HG02970 (cell line): ENCODE data around the gene KLHDC4.
"Not testable (repeated sequence)": the region's sequence is repeated elsewhere in the genome, so short reads cannot be mapped to it uniquely, and the experiment has no call there.

Experiments used
- ATAC-seq: cut with Tn5 transposase; IDR thresholded peaks from one replicate; pipeline ENCODE4 v1.9.1; 2021; ENCODE audit warnings: mild to moderate bottlenecking, moderate library complexity, moderate number of reproducible peaks; ENCODE audit not compliant: unreplicated experiment, low FRiP score

The KLHDC4 gene

GRCh38 chr16:87789437-87790291, 23.9 kb upstream of the KLHDC4 start:
- no peak for ATAC-seq

DNA sequence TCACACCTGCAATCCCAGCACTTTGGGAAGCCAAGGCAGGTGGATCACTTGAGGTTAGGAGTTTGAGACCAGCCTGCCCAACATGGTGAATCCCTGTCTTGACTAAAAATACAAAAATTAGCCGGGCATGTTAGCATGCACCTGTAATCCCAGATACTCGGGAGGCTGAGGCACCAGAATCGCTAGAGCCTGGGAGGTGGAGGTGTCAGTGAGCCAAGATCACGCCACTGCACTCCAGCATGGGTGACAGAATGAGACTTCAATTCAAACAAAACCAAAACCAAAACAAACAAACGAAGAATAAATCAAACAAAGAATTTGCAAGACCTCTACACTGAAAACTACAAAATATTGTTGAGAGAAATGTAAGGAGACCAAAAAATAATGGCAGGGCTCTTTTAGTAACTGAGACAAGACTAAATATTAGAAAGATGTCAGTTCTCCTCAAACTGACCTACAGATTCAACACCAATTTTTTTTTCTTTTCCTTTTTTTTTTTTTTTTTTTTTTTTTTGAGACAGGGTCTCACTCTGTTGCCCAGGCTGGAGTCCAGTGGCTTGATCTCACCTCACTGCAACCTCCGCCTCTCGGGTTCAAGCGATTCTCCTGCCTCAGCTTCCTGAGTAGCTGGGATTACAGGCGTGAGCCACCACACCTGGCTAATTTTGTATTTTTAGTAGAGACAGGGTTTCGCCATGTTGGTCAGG, 23.1 kb upstream of the KLHDC4 start:
- ATAC-seq, result not testable (repeated sequence)

DNA sequence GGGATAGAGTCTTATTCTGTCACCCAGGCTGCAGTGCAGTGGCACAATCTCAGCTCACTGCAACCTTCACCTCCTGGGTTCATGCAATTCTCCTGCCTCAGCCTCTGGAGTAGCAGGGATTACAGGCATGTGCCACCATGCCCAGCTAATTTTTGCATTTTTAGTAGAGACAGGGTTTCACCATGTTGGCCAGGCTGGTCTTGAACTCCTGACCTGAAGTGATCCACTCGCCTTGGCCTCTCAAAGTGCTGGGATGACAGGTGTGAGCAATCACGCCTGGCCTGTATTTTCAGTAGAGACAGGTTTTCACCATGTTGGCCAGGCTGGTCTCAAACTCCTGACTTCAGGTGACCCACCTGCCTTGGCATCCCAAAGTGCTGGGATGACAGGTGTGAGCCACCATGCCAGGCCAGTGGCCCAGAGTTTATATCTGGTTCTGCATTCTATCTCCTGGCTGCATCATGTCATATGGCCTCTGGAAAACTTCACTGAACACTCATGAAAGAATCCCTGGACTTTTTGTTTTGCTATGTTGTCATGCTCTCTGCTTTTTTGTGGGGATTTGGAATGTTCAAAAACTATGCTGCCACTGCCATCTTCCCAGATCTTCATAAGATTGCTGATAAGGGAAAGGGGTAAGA, 21.8 kb upstream of the KLHDC4 start:
- not testable (repeated sequence) for ATAC-seq

DNA sequence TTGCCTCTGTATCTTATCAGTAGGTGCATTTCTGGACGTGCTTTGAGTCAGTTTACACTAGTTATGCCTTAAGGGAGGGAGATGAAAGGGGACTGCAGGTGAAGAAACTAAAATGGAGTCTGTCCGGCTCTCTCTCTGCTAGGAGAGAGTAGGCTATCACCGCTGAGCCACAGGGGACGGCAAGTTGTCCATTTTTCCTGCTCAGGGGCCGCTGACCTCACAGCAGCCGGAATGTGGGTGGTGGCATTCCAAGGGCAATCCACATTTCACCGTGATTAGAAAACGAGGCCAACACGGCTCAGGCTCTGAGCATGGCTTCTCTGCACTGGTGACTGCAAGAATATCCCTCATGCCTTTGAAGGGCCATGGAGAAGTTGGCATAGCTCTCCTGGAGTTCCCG, 19.0 kb upstream of the KLHDC4 start:
- ATAC-seq, result no peak

GRCh38 chr16:87782033-87782432, 16.2 kb upstream of the KLHDC4 start:
- no peak for ATAC-seq

DNA sequence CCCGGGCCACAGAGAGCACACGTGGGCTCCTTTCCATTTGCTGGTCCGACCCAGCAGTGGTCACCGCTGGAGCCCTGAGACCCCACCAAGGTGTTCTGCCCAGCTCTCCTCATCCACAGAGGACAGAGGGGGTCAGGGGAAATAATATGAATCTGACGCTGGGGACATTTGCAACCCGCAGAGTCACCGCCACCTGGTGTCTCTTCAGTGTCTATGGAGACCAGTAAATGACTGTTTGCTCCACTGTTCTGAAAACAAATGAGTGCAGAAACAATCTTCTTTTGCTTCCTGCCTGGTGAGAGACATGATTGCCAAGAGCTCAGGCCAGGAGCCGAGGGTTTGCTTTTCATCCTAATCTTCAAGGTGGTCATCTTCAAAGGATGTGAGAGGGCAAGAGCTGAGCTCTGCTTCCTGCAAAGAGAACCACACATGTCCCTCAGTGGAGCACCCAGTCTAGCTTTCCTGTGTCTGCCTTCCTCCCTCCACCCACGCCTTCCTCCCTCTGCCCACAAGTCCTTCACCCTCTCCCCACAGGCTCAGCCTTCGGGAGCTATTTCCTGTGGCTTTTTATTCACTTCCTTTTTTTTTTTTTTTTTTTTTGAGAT, 14.7 kb upstream of the KLHDC4 start:
- ATAC-seq, result no peak

DNA sequence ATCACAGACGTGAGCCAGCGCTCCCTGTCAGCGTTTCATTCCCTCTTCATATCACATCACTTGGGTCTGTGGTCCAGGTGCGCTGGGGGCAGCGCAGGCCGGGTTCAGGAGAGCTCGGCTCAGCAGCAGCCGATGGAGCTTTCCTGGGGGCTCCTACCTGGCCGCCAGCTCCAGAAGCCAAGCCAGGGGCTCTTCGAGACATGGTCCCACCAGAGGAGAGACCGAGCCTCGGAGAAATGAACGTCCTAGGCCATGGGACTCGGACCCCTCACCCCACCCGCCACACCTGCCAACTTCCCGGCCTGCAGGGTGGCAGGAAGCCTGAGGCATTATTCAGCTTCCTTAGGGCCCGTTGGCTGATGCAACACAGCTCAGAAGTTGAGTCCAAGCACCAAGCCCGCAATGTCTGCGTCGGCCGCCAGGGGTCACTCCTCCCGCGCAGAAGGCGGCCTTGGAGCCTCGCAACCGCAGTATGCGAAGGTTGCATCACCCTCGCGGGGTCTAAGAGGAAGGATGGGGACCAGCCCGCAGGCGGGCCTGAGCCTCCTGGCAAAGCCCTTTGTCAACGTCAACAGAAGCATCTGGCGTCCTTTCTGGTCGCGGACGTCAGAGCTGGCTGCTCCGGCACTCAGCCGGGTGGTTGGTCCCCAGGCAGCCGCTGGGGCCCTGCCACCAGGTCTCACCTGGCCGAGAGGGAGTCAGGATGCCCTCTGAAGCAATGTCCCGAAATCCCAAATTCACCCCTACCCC, 13.2 kb upstream of the KLHDC4 start:
- peak; percentile 42 for ATAC-seq

DNA sequence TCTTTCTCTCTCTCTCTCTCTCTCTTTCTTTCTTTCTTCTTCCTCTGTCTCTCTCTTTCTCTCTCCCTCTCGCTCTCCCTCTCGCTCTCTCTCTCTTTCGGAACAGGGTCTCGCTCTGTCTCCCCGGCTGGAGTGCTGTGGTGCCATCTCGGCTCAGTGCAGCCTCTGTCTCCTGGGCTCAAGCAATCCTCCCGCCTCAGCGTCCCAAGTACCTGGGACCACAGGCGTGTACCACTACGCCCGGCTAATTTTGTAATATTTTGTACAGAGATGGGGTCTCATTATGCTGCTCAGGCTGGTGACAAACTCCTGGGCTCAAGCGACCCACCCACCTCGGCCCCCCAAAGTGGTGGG, 12.7 kb upstream of the KLHDC4 start:
- no peak for ATAC-seq

DNA sequence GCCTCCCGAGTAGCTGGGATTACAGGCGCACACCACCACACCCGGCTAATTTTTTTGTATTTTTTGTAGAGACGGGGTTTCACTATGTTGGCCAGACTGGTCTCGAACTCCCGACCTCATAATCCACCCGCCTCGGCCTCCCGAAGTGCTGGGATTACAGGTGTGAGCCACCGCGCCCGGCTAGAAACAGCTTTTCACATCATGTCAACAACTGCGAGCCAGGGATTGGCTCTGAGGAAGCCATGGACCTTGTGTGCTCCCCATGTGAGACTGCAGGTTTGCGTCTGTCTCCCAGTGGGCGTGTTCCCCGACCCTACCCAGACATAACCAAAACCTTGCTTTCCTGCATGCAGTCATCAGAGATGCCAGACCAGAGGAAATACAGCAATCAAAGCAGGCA, 8.1 kb upstream of the KLHDC4 start:
- ATAC-seq, result not testable (repeated sequence)

DNA sequence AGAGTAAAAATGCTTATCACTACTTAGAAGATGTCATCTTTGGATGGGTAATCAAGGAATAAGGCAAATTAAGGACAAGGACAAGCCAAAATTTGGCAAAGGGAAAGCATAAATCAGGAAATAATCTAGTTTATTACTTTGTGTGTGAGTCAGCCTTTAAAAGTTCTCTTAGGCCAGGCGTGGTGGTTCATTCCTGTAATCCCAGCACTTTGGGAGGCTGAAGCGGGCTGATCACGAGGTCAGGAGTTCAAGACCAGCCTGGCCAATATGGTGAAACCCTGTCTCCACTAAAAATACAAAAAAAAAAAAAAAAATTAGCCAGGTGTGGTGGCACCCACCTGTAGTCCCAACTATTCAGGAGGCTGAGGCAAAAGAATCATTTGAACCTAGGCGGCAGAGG, 1.7 kb upstream of the KLHDC4 start:
- ATAC-seq, result not testable (repeated sequence)

GRCh38 chr16:87766485-87766797, 655 bp upstream of the KLHDC4 start:
- no peak for ATAC-seq

DNA sequence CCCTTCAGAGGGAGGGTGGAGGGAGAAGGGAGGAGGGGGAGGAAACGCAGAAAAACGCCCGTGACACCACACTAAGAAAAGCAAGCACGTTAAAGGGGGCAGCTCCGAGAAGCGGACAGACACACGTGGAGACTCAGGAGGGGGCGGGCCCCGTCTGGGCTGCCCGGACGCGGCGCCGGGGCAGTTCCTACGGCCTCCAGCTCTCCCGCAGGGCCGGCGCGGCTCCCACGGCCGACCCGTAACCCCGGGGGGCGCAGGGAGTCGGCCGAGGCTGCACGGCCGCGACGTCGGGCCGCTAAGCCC, 362 bp downstream of the KLHDC4 start:
- ATAC-seq, result peak; percentile 45

DNA sequence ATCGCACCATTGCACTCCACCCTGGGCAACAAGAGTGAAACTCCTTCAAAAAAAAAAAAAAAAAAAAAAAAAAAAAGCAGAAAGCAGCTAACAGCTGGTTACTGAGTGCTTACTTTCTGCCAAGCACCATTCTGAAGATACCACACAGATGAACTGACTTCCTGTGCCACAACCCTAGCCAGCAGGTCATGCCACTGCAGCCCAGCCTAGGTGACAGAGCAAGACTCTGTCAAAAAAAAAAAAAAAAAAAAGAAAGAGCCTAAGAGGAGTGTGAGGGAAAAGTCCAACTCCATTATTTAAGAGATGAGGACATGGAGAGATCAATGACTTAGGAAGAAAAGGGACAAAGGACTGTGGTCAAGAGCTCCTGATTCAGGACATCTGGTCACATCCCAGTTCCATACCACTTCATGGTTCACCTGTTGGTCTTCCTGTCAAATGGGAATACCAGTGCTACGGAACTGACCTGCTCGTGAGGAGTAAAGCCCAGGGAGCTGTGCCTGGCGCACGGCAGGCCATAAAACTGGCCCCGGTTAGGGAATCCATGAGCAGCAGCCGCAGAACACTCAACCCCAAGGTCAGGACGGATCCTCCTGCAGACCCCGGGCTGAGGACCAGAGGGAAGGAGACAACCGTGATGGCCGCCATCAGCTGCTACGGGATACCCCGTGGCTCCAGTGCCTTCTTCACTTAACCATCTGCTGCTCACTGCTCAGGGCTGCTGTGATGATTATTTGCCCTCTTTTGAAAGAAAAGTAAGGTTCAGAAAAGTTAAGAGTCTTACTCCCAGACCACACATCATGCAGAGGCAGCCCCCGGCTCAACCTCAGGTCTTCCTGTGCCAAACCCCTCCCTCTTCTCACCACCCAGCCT, 950 bp downstream of the KLHDC4 start:
- ATAC-seq, result no peak

- no peak for ATAC-seq
These were observed 3.2 kb downstream of the KLHDC4 start for GRCh38 chr16:87762620-87763019.

- ATAC-seq, result no peak
These were observed 3.7 kb downstream of the KLHDC4 start for GRCh38 chr16:87762071-87762571.

DNA sequence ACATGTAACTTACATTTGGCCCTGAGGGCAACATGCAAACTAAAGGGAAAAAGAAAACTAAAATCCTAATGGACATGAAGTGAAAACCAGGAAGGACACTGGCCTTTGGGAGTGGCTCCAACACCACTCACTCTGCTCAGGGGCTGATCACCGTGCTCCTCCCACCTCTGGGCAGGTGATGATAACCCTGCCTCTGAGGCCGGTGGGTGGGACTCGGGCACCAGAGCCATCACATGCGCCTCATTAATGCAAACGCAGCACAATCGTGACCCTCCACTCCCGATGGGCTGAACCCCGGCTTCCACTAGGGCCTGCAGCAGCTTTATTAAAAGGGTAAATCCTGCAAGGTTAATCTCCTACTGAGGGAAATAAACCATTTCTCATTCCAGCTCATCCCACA, 4.7 kb downstream of the KLHDC4 start:
- no peak for ATAC-seq

DNA sequence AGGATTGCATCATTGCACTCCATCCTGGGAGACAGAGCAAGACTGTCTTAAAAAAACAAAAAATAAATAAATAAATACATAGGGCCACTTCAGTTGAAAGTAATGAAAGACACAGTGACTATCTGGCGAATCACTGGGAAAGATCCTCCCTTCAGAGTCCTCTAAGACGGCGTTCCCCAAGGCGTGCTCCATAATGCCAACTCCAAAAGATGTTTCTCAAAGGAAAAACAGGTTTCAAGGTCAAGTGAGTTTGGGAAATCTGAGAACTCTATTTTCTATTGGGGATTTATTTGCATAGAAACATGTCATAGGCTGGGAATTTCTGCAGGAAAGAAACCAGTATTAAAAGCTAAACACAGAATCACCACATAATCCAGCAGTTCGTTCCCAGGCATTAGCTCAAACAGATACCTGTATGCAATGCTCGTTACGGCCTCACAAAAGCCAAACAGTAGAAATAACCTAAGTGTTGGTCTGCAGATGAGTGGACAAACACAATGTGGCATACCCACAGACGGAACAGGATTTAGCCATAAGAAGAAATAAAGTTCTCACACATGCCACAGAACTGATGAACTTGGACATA, 7.9 kb downstream of the KLHDC4 start:
- ATAC-seq, result no peak

DNA sequence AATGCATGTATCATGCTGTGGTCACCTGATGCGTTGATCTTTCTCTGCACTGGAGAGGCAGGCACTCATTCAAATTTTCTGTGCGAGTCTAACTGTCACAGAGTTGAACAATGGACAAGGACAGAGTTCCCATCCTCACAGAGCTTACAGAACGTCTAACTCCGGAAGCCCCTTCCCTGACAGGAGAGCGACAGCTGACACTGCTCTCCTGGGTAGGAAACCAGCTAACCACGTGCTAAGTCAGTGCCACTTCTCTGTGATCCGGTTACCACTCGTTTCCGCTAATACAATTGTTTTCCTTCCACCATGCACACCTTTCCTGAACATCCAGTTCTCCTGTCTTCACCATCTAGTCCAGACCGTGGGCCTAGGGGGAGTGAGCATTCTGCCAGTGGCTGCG, 11.3 kb downstream of the KLHDC4 start:
- no peak for ATAC-seq
